ENCODE measurements around the gene SLC15A5.

The SLC15A5 gene

GRCh38 chr12:16171348-16171747 is 106.1 kb downstream of the SLC15A5 start:
- no peak for DNase-seq

DNA sequence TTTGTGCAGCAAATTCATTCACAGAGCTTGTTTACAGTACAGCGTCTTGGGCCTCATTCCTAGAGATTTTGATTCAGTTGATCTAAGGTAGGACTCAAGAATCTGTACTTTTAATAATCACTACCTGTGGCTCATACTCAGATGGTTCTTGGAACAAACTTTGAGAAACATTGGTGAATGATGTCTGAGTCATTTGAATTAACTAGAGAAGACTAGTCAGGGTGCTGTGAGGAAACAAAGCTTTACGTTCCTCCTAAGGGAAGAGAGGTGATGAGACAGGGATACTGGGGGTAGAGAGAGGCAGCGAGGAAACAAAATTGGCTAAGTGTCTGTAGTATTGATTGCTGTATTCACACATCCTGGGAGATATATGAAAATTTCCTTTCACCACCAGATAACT is 109.4 kb downstream of the SLC15A5 start:
- no peak for DNase-seq

DNA sequence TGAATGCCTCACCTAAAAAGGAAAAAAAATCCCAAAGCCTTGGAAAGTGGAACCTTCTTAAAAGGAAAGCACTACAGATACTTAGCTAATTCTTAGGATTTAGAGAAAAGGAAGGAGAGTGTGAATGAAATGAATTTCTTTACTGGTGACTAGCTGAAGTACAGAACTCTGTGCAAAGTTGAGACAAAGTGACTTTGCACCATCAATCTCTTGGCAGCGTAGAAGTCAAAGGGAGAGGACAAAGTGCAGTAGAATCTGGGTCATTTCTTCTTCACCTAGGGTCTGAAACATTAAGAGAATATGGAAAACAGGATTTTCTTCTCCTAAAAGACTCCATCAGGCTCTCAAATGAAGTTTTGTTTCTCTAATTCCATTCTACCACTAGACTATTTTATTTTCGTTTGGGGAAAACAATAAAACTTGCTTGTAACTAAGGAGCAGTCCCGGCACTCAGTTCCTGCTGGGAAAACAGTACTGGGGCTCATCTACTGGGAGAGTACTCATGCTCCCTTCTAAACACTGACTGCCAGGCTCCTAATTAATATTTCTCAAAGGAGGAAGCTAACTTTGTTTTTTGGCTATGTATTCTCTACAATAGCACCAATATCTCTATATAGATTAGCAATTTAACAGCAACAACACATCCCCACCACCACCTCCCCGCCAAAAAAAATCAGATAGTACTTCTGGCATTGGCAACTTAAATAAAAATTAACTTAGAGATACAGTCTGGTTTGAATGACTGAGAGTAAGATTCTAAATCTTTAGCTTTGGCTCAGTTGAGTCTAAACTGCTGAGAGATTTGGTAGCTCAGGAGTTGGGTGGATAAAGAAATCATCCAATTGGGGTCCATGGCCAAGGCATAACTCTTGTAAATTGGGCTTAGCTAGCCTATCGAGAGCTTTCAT is 110.7 kb downstream of the SLC15A5 start:
- DNase-seq, result no peak

DNA sequence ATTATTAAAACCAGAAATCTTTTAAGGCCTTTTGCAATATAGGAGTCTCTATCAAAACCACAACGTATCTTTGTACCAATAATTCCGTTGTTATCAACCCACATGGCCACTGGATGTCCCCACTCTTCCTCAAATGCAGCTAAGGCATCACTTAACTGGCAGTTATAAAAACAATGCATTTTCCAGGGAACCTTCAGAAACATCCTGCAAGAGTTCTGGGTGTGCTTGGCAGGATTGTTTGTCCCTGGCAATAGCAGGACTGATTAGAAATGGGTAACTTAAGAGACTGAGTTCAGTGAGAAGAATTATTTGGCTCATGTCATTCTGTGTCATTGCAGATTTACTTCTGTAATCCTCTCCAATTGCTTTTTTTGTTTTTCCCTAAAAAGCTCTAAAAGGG is 112.0 kb downstream of the SLC15A5 start:
- DNase-seq, result peak; percentile 68

DNA sequence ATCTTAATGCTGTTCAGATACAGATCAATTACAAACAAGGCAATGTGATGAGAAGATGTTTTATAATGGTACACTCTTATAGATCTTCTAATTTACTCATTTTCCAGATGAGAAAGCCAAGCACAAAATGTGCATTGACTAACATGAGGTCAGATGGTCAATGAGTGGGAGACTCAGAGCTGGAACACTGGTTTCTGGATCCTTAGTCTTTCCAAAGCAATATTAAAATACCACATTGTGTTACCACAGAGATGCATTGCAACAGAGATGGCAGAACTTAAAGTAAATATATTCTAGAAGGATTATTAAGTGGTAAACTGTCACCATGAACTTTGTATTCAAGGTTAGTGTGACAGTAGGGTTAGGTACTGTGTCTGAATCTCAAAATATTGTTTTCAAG is 113.6 kb downstream of the SLC15A5 start:
- DNase-seq, result no peak

DNA sequence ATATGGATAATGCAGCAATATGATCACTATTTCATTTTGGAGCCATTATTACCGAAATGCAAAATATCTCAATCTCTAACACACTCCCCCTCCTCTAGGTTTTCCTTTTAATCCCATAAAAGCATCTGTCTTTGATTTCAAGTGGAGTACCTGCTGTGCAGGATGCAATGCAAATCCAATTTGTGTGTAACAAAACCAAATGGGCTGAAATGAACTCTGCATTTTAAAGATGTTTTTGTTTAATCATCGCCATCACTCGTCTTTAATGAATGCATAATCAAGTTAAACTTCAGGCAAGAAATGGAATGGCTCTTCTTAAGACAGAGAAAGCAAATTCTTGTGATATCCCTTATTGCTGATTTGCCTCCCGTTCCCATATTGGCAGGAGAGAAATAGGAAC is 114.3 kb downstream of the SLC15A5 start:
- no peak for DNase-seq

DNA sequence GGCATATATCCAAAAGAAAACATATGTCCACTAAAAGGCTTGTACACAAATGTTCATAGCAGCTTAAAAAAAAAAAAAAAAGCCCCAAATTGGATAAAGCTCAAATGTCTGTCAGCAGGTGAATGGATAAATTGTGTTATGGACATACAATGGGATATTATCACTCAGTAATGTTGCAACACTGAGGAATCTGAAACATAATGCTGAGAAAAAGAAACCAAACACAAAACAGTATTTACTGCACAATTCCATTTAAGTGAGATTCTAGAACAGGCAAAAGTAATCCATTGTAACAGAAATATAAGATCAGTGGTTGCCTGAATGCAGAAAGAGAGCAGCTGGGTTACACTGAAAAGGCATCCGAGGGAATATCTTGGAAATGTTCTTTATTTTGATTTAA is 117.9 kb downstream of the SLC15A5 start:
- no peak for DNase-seq

DNA sequence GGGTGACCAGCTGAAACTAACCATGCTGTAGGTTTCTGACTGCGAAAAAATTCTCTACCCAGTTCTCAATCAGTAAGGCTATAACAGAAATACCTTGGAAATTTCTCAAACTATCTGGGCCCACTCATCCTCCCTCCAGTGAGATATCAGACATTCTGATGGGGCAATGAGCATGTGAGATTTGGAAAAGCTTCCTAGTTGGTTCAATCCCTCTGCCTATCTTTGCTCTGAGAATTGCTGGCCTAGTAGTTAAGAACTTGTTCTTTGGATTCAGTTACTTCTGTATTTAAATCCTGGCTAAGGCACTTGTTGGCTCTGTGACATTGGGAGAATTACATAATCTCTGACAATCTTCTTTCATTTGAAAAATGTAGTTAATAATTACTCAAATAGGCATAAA is 119.4 kb downstream of the SLC15A5 start:
- DNase-seq, result no peak

- no peak for DNase-seq
Measured at GRCh38 chr12:16155938-16156337, 121.5 kb downstream of the SLC15A5 start.

GRCh38 chr12:16154990-16155389 is 122.5 kb downstream of the SLC15A5 start:
- DNase-seq, result no peak

DNA sequence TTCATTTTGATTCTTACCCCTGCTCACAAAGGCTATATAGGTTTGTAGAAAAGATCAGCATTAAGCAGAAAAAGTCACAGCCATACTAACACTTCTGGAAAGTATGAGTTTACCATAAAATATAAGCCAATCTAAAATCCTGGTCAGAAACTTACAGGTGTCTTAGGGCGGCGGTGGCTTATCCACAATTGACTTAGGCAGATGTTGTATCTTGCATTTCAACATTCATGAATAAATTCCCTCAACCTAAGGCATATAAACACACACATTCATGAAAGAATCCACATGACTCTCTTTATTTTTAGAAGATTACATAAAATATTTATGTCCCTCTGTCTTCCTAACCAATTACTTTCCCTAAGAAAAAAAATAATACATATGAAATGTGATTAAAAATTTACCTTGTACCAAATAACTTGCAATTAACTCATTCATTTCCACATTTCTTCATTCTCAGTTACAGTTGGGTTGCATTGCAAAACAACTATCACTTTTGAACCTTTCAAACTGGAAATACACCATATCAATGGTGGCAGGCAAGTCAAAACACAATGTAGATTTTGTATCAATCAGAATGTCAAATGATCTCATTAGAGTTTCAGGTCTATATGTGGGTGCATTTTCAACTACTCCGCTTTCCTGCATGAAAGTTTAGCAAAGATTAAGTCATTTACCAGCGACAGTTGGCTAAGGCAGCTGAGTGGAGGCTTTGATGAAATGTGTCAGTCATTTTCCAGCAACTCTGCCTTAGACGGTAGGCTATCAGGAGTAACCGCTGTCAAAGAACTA is 124.4 kb downstream of the SLC15A5 start:
- no peak for DNase-seq

GRCh38 chr12:16150276-16150675 is 127.2 kb downstream of the SLC15A5 start:
- DNase-seq, result no peak

DNA sequence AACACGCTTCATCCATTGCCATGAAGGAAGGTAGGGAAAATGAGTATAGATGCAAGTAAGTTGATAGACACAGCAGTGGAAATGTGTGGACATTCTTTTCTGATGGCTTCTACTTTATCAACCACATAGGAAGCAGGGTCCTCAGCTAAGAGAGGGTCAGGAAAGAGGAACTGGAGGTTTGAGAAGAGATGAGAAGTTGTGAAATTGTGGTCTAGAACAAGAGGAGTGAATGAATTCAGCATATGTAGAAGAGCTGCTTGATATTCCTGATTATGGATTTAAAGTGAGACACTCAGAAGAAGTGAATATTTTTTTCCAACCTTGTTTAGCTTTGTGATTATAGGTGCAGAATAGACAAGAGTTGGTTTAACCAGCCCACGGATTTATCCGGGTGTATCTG is 128.5 kb downstream of the SLC15A5 start:
- no peak for DNase-seq

Data from islet precursor cell (in vitro differentiated cells).